Forelimb muscle (tissue), 1 donor: ENCODE measurements around the gene PI4KB. TPM values are rescaled to one million over a fixed set of nuclear protein-coding genes. Genes with fewer than 3 reads are reported as not detected.
A peak's percentile ranks its signal among the peaks of the same experiment; 100 is the strongest.

Source experiments
- DNase-seq: peaks from one replicate; pipeline ENCODE4 v3.0.0-alpha.2; 2013; ENCODE audit warnings: low read depth
- polyA plus RNA-seq: library from polyadenylated mRNA; unstranded; fragments of 120-200 nt; gene quantifications from one replicate; pipeline ENCODE4 v1.2.1, GENCODE V29; 2013; ENCODE audit not compliant: insufficient read length

The PI4KB gene
- polyA plus RNA-seq, 1 donor, result 54.9 TPM

DNA sequence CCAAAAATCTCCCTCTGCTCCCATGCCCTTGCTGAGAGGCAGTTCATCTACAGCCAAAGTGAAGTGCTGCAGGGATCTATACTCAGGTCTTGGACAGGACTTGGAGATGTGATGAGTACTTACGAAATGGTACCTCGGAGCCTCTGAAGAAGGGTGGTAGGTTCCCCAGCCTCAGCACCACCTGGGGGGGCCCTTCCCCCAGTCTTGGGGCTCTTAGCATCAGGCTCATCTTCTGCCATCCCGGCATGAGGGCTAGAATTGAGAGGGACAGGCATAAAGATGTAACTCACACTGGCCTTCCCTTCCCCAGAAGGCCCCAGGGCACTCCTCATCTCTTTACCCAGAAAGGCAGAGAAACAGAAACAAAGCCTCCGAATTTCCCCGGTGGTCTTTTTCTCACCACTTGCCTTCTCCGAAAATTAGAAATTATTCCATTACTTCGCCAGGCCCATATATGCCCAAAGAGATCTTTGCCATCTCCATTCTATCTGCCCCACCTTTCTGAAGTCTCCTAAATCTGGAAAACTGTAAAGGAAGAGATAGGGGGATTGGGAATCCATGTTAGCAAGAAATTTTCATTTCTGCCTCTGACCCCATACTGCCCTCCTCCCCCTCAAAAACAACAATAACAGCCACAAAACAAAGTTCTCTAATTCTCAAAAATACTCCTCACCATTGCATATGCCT, 19.0 kb upstream of the PI4KB start:
- DNase-seq, result no peak

GRCh38 chr1:151344291-151344690, 17.1 kb upstream of the PI4KB start:
- DNase-seq, result no peak

GRCh38 chr1:151343587-151343986, 16.4 kb upstream of the PI4KB start:
- no peak for DNase-seq

- no peak for DNase-seq
Observed at GRCh38 chr1:151342569-151342968, 15.4 kb upstream of the PI4KB start.

- DNase-seq, result no peak
Observed at GRCh38 chr1:151342021-151342420, 14.8 kb upstream of the PI4KB start.

DNA sequence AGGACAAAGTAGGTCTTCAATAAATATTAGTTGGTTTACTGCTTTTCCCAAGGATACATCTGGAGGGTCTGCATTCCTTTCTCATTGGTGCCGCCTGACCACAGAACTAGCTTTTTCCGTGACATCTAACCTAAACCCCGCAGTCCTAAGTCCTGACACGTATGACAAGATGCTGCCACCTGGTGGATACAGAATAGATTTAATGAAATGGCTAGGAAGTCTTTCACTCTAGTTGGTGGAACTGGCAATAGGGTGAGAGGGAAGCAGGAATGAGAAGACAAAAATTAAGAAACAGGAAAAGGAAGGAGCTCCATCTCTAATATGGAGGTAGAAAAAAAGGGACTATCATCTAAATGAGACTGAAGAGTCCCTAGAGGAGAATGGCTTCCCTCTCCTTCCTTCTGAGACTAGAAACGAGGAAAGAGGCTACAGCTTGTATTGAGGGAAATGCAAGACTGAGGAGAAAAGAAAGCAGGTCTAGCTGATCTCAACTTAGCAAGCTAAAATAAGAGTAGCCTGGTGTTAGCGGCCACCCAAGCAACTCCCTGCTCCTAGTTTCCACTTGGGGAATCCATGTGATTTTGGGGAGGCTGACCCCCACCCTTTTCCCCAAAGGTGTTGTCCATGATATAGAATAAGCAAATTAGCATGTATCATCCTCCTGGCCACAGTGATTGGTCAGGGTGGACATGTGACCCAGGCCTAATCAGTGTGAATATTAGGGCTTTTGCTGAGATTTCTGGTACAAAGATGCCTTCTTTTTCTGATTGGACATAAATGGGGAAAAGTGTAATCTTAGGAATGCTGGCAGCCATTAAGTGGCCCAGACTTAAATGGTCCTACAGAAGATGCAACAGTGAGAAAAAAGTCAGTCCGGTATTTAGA, 13.9 kb upstream of the PI4KB start:
- DNase-seq, result peak; percentile 64

DNA sequence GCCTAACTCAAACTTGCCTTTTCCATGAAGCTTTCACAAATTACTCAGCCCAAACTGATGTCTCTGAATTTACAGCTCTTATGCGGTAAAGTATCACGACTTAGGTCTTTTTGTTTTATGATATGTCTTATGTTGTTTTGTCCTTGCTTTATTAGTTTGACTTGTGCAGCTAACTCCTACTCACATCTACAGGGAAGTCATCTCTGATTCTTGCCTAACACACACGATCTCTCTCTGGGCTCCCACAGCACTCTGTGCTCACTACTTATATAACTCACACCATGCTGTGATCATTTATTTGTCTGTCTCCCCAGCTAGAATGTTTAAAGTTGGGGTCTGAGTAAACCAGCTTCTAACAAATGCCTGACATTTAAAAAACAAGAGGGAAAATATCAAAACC, 9.3 kb upstream of the PI4KB start:
- no peak for DNase-seq

- no peak for DNase-seq
Observed at GRCh38 chr1:151334822-151335221, 7.6 kb upstream of the PI4KB start.

GRCh38 chr1:151327903-151328674, 873 bp upstream of the PI4KB start:
- DNase-seq, result no peak

GRCh38 chr1:151326619-151327222, 495 bp downstream of the PI4KB start:
- DNase-seq, result no peak

DNA sequence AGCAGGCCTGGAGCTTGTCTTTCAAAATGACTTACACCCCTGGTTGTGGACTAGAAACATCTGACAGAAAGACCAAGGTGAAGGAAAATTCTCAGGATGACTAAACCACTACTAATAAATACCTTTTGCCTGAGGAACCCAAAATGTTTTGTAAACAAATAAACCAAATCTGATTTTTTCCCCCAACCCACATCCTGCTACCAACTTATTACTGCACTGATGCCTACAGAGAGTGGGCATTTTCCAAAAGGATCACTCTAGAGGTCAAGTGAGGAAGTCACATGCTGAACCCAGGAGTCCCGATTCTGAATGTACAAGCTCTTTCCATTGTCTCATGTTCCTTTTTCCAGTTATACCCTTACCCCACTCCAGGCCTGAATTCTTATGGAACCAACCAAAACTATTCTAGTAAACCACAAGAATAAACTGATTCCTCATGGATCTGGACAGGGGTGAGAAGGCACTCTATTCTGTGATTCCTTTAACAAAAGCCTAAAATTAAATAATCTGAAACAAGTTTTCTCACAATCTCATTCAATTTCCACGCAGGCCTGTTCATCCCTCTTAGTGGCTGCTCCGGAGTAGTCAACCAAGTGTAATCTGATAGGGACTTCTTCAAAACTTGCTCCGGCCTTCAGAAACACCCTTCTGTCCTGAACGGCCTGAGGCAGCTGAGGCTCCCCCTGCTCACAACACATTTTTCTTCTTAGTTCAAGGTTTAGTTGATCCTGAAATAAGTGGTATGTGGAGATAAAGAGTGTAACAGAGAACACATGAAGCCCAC, 1.4 kb downstream of the PI4KB start:
- no peak for DNase-seq

GRCh38 chr1:151325231-151325630, 2.0 kb downstream of the PI4KB start:
- DNase-seq, result no peak

DNA sequence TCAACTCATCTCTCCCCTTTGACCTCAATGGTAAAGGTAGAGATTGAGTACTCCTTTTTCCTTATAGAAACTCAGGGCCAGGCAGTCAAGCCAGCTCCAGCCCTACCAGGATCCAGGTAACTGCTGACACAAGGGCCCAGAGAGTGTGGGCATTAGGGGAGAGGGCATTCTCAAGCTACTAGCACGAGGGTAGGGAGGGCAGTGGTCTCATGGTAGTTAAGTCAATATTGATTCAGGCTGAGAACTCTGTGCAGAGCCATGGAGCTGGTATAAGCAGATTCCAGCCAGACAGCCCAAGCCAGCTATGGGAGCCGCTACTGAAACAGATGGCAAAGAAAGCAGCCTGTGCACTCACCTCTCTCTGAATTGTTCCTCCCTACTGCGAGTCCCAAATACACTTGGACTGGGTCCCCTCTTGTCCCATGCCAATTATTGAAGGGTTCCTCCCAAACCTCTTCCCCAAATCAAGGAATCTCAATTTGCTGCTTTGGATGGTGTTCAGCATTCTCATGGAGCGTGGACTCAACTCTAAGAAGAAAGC, 2.8 kb downstream of the PI4KB start:
- DNase-seq, result no peak

- DNase-seq, result no peak
Observed at GRCh38 chr1:151318975-151319374, 8.2 kb downstream of the PI4KB start.

DNA sequence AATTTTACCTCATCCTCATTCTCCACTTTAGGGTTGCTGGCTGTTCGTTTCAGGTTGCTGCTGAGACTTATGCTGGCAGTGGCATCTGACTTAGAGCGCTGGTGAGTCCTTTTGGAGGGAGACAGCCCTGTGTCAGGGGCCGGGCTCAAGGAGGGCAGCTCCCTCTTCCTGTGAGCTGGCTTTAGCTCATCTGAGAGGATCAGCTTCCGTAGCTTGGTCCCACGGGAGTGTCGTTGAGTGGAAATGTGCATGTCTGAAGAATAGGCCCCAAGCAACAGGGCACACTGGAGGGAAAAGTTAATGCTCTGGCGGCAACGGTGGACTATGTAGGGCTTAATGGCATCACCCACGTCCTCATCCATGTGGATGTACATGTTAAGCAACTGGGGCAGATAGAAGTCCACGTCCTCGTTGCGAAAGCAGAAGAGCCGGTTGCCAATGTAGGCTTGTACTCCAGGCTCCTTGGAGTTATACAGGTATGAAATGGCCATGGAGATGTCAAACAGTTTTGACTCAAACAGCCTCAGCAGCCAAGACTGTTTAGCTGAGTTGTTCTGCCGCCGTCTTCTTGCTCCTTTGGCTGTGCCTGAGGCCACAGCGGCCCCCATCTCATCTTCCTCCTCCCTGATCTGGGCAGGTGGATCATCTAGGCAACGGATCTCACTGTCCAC, 11.5 kb downstream of the PI4KB start:
- DNase-seq, result no peak

DNA sequence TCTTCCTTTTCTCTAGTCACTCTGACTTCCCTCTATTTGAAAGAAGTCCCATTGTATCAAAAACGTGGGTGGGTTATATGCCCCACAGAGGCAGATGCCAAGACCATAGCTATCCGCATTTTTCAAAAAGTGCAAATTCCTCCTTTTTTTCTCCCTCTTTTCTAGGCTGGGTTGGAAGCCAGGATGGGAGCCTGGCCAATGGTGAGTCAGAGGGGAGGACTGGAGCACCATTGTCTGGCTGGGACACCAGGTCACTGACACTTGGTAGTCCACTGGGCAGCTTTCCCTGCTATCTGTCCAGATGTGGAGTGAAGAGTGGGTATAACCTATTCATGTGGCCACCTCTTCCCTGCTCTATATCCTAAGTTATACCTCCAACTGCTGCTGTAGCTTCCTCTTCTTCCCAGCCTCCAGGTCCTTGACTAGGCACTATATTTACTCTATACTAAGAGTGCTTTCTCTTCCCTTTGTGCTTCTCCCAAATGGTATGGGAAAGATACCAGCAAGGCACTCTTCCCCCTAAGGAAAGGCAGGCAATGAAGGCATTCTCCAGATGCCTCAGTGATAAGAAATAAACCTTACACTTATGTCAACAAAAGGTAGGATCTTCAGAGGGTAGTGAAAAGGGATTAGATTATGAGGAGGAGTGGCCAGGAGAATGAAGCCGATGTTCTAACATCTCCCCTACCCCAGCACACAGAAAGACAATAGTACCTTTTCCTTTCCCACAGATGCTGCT, 12.9 kb downstream of the PI4KB start:
- DNase-seq, result peak; percentile 40

DNA sequence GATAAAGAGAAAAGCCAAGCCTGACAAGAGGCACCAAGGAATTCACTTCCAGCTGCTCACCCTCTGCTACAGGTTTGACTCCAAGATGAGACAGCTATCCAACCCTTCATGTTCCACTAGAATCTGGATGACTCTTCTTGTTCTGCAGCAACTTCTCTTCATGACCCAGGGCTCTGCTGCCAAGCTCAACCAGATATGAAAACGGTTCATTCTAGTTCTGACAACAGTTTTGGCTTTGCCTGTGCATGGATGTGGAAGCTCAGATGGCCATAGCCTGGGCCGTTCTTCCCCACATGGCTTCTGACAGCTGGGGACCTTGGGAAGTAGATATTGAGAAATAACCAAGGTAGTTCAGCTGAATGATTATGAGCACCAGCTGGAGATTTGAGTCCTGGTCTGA, 13.7 kb downstream of the PI4KB start:
- DNase-seq, result no peak

GRCh38 chr1:151312826-151313225, 14.4 kb downstream of the PI4KB start:
- DNase-seq, result no peak

DNA sequence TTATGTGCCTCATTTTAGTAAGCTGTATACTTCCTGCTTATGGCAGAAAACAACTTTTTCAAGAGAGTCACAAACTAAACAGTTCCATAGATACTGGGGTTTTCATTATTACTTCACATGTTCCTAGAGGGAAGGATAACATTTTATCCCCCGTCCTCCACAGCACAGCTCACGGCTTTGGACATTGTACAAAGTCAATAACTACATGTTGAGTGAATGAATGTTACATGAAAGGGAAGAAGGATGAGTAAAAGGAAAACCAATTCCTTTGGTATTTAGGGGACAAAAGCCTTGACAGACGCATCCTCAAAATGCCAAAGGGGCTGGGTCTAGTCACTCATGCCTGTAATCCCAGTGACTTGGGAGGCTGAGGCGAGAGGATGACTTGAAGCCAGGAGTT, 14.8 kb downstream of the PI4KB start:
- DNase-seq, result no peak
